Caco-2 (cell line): ENCODE measurements around the gene MYO1E. TPM values are rescaled to one million over a fixed set of nuclear protein-coding genes. Genes with fewer than 3 reads are reported as not detected.

ENCODE experiments used
- BruUV-seq: library from RNA; stranded (reverse); fragments of 400-500 nt; replicated peaks from 2 replicates; lab custom pipeline; 2021; lab: Mats Ljungman, UMichigan
- CTCF ChIA-PET: fragments of 300-600 bp; sonication (Branson Sonifier 250); formaldehyde crosslinking; loops from one replicate; lab custom pipeline; 2022; ENCODE audit warnings: antibody characterized with exemption; lab: Charles Lee
- POLR2A ChIA-PET: fragments of 300-600 bp; sonication (Branson Sonifier 250); formaldehyde crosslinking; loops from one replicate; lab custom pipeline; 2022; ENCODE audit warnings: antibody characterized with exemption; lab: Charles Lee
- DNase-seq, 2 experiments: peaks; one replicate each; pipeline versions ENCODE4 v3.0.0 to v3.0.0-alpha.2; 2020 to 2022
- H3K27me3 ChIP-seq: replicated peaks from 2 replicates; pipeline ENCODE4 v1.6.0; 2011; ENCODE audit warnings: low read length; ENCODE audit not compliant: control insufficient read depth, insufficient read depth
- H3K36me3 ChIP-seq: 2 replicates; pipeline ENCODE4 v1.5.1; 2011; ENCODE audit warnings: low read length; ENCODE audit not compliant: control insufficient read depth, insufficient read depth
- H3K4me1 ChIP-seq: fragments of 250-450 bp; sonication (Bioruptor Pico); 2 replicates; pipeline ENCODE4 v1.5.1; 2020; ENCODE audit warnings: mild to moderate bottlenecking
- H3K4me3 ChIP-seq: 2 replicates; pipeline ENCODE4 v1.5.1; 2011; ENCODE audit warnings: low read depth, mild to moderate bottlenecking, control low read depth, low read length
- H3K9me3 ChIP-seq: fragments of 250-450 bp; sonication (Bioruptor Pico); 2 replicates; pipeline ENCODE4 v1.5.1; 2020; ENCODE audit warnings: mild to moderate bottlenecking, moderate library complexity
- H3K27ac Mint-ChIP-seq: one replicate; pipeline ENCODE4 v1.8.0; 2022; ENCODE audit warnings: mixed read lengths; ENCODE audit not compliant: unreplicated experiment
- H3K27me3 Mint-ChIP-seq: one replicate; pipeline ENCODE4 v1.8.0; 2022; ENCODE audit warnings: mixed read lengths; ENCODE audit not compliant: insufficient read depth, unreplicated experiment
- H3K36me3 Mint-ChIP-seq: one replicate; pipeline ENCODE4 v1.8.0; 2022; ENCODE audit warnings: mild to moderate bottlenecking, mixed read lengths; ENCODE audit not compliant: insufficient read depth, unreplicated experiment
- H3K4me1 Mint-ChIP-seq: one replicate; pipeline ENCODE4 v1.8.0; 2022; ENCODE audit warnings: low read depth, mixed read lengths; ENCODE audit not compliant: unreplicated experiment
- H3K4me3 Mint-ChIP-seq: one replicate; pipeline ENCODE4 v1.8.0; 2022; ENCODE audit warnings: mild to moderate bottlenecking, moderate library complexity, mixed read lengths; ENCODE audit not compliant: unreplicated experiment
- H3K9me3 Mint-ChIP-seq: one replicate; pipeline ENCODE4 v1.8.0; 2022; ENCODE audit warnings: mixed read lengths; ENCODE audit not compliant: unreplicated experiment
- intact Hi-C: fragments of 100-400 bp; cut with micrococcal nuclease; formaldehyde crosslinking; loops from one replicate; pipeline ENCODE4 v1.10.0; 2022; ENCODE audit not compliant: unreplicated experiment
- total RNA-seq: library from RNA; stranded (reverse); gene quantifications from 2 replicates; pipeline ENCODE4 v1.2.3, GENCODE V29; 2022
- TF ChIP-seq, protein P1 (sequence below), 2 experiments: fragments of 200-600 bp in 1 of 2; IDR thresholded peaks; 1 replicate in 1 of 2; 2 replicates in 1 of 2; pipeline versions ENCODE4 v1.5.1 to v1.8.0; 2011 to 2022; ENCODE audit warnings: antibody characterized with exemption in 1 of 2, control low read depth in 1 of 2, inconsistent platforms in 1 of 2, low read depth in 1 of 2, low read length in 1 of 2, mild to moderate bottlenecking in 1 of 2, moderate library complexity in 1 of 2; ENCODE audit not compliant: insufficient read depth in 1 of 2, severe bottlenecking in 1 of 2, unreplicated experiment in 1 of 2

Gene MYO1E
- total RNA-seq, 1 experiment from 2014 or later: 187 TPM

DNA sequence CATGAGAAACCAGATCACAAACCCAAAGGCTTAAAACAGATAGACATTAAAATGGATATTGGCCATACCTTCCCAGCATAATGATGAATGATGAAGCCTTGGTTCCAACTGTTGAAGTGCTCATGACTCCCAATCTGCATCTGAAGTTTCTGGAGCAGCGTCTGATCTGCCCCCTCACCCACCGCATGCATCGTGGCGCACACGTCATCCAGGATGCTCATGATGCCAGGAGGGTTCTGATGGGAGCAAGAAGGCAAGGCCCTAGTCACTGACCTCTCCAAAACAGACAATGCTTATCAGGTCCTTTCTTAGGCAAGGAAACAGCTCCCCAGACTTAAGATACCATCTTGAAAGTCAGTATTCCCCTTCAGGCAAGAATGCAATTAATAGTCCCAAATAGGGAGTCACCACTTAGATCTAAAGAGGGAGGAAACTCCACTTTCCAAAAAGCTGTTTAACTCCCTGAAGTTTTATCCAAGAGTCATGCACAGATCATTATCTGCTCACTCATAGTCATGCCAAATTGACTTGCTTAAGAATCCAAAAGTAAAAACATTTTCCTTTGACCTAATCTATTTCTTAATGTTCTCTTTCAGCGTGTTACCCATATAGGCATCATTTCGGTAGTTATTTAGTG, 163.9 kb downstream of the MYO1E start:
- POLR2A ChIA-PET: no interaction called here
- Histone ChIP-seq H3K4me3 (no peak overlapping the region), H3K9me3 (no peaks in the 10 kb centered on the region), H3K27me3 (no peaks in the 10 kb centered on the region), H3K4me1 (no peaks in the 10 kb centered on the region), H3K36me3 (peaks cover 4% of the 10 kb centered on the region; the same call in 1 of the 2 replicates)
- Mint-ChIP-seq H3K9me3 (no peaks in the 10 kb centered on the region), H3K27me3 (no peaks in the 10 kb centered on the region), H3K4me3 (no peak overlapping the region), H3K4me1 (no peaks in the 10 kb centered on the region), H3K27ac (no peak overlapping the region), H3K36me3 (peaks cover 84% of the 10 kb centered on the region)
- CTCF ChIA-PET: no interaction called here
- BruUV-seq: no TSS peak
- intact Hi-C loops: no loop called here
- TF ChIP-seq, protein P1, sequence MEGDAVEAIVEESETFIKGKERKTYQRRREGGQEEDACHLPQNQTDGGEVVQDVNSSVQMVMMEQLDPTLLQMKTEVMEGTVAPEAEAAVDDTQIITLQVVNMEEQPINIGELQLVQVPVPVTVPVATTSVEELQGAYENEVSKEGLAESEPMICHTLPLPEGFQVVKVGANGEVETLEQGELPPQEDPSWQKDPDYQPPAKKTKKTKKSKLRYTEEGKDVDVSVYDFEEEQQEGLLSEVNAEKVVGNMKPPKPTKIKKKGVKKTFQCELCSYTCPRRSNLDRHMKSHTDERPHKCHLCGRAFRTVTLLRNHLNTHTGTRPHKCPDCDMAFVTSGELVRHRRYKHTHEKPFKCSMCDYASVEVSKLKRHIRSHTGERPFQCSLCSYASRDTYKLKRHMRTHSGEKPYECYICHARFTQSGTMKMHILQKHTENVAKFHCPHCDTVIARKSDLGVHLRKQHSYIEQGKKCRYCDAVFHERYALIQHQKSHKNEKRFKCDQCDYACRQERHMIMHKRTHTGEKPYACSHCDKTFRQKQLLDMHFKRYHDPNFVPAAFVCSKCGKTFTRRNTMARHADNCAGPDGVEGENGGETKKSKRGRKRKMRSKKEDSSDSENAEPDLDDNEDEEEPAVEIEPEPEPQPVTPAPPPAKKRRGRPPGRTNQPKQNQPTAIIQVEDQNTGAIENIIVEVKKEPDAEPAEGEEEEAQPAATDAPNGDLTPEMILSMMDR (IDR thresholded peaks at IDR 0.05; ENCODE audit: insufficient read depth in 1 of 2, low read depth in 1 of 2, low read length in 1 of 2, severe bottlenecking in 1 of 2, unreplicated experiment in 1 of 2): no peak
- no peak for DNase-seq

DNA sequence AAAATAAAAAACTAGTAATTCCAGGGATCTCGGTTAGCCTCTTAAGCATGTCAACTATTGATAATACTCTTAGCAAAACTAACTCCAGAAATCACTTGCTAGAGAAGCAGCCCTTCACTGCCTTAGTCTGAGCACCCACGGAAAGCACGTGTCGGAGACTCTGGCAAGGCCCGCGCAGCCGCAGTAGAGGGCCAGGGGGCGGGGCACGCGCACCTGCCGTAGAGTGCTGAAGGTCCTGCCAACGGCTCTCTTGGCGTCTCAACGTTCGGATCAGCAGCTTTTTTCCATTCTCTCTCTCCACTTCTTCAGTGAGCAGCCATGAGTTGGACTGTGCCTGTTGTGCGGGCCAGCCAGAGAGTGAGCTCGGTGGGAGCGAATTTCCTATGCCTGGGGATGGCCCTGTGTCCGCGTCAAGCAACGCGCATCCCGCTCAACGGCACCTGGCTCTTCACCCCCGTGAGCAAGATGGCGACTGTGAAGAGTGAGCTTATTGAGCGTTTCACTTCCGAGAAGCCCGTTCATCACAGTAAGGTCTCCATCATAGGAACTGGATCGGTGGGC, 166.0 kb downstream of the MYO1E start, which contains the start of gene LDHAL6B:
TSS of gene LDHAL6B (plus strand) at position 221 of the 561 bp plus-strand sequence. CDS start at position 319, 98 bp downstream.
- DNase-seq: no peak
- Histone ChIP-seq H3K36me3 (peaks cover 4% of the 10 kb centered on the region; the same call in 1 of the 2 replicates), H3K27me3 (no peaks in the 10 kb centered on the region), H3K9me3 (no peaks in the 10 kb centered on the region), H3K4me1 (no peaks in the 10 kb centered on the region), H3K4me3 (no peak within 1 kb of the TSS)
- H3K36me3 Mint-ChIP-seq: peaks cover 85% of the 10 kb centered on the region
- H3K27me3 Mint-ChIP-seq: no peaks in the 10 kb centered on the region
- H3K9me3 Mint-ChIP-seq: no peaks in the 10 kb centered on the region
- H3K4me3 Mint-ChIP-seq: no peak within 1 kb of the TSS
- intact Hi-C loops: no loop called here
- ChIA-PET CTCF (no interaction called here), POLR2A (no interaction called here)
- no TSS peak for BruUV-seq
- TF ChIP-seq, protein P1 (IDR thresholded peaks at IDR 0.05; ENCODE audit: insufficient read depth in 1 of 2, low read depth in 1 of 2, low read length in 1 of 2, severe bottlenecking in 1 of 2, unreplicated experiment in 1 of 2): no peak
- no peak within 1 kb of the TSS for H3K27ac Mint-ChIP-seq
- H3K4me1 Mint-ChIP-seq: no peaks in the 10 kb centered on the region

DNA sequence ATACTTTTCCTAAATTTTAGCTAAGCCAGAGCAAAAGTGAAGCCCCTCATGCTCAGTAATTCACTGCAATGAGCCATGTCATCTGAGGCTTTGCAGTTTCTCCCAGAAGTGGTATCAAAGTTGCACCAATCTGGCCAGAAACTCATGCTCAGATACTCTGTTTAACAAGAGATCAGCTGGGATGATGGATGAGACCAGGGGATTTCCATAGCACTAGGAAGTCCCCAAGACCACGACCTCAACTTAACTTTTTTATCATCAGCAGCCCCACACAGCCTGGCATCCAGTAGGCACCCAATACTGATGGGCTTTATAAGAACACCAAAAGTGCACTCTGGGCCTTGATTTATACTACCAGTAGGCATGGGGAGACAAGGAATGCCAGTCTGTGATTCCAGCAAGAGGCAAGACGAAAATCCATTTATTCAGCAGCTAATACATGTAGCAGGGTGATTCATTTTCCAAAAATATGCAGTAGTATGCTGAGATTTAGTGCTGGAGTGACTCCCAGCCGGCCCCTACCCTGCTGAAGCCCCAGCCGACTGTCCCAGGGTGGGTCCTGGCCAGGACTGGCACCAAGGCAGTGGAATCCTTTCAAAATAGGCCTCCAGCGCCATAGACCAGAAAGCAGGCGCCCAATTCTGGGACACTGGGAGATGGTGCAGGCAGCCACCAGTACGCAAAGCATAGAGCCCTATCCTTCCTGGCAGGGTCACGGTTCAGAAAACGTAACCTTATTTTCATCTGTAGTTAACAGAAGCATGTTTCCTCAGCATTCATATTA, 166.6 kb downstream of the MYO1E start:
- no peak overlapping the region for H3K4me3 ChIP-seq
- Mint-ChIP-seq H3K36me3 (peaks cover 85% of the 10 kb centered on the region), H3K4me1 (no peaks in the 10 kb centered on the region), H3K4me3 (no peak overlapping the region), H3K9me3 (no peaks in the 10 kb centered on the region), H3K27me3 (no peaks in the 10 kb centered on the region), H3K27ac (no peak overlapping the region)
- intact Hi-C loops: no loop called here
- no peak for DNase-seq
- no peaks in the 10 kb centered on the region for H3K27me3 ChIP-seq
- TF ChIP-seq, protein P1 (IDR thresholded peaks at IDR 0.05; ENCODE audit: insufficient read depth in 1 of 2, low read depth in 1 of 2, low read length in 1 of 2, severe bottlenecking in 1 of 2, unreplicated experiment in 1 of 2): no peak
- no peaks in the 10 kb centered on the region for H3K4me1 ChIP-seq
- no TSS peak for BruUV-seq
- H3K36me3 ChIP-seq: peaks cover 4% of the 10 kb centered on the region; the same call in 1 of the 2 replicates
- no peaks in the 10 kb centered on the region for H3K9me3 ChIP-seq
- POLR2A ChIA-PET: no interaction called here
- CTCF ChIA-PET: no interaction called here
